ENCODE measurements around the gene TRAK1.

- no peak for TF ChIP-seq CTCF (IDR thresholded peaks at IDR 0.05)
- no peak for TF ChIP-seq POLR2A (IDR thresholded peaks at IDR 0.05)
- no peak for TF ChIP-seq POLR2AphosphoS5 (IDR thresholded peaks at IDR 0.05)
Measured at GRCh38 chr3:42270561-42270960, 179.4 kb downstream of the TRAK1 start.
